Measurements from ENCODE around the gene PRKCE.
A peak's percentile ranks its signal among the peaks of the same experiment; 100 is the strongest.

PRKCE gene

GRCh38 chr2:46127176-46127575 is 475.7 kb downstream of the PRKCE start:
- no peak for DNase-seq

- no peak for DNase-seq
Measured at GRCh38 chr2:46130511-46130910, 479.0 kb downstream of the PRKCE start.

- no peak for DNase-seq
Measured at GRCh38 chr2:46132996-46133395, 481.5 kb downstream of the PRKCE start.

GRCh38 chr2:46134531-46135227 is 483.2 kb downstream of the PRKCE start:
- DNase-seq, result no peak

- DNase-seq, result no peak
Measured at GRCh38 chr2:46135228-46135855, 483.9 kb downstream of the PRKCE start.

GRCh38 chr2:46135958-46136357 is 484.5 kb downstream of the PRKCE start:
- no peak for DNase-seq

- no peak for DNase-seq
Measured at GRCh38 chr2:46136481-46136880, 485.0 kb downstream of the PRKCE start.

GRCh38 chr2:46136953-46137352 is 485.5 kb downstream of the PRKCE start:
- DNase-seq, result no peak

- DNase-seq, result peak in 3 of 56 donors; percentile 6 to 28 (median 12)
Measured at GRCh38 chr2:46142546-46143428, 491.3 kb downstream of the PRKCE start.

GRCh38 chr2:46143429-46144132 is 492.1 kb downstream of the PRKCE start:
- no peak for DNase-seq

- no peak for DNase-seq
Measured at GRCh38 chr2:46144133-46144800, 492.8 kb downstream of the PRKCE start.

- DNase-seq, result no peak
Measured at GRCh38 chr2:46145017-46145416, 493.5 kb downstream of the PRKCE start.

GRCh38 chr2:46145840-46146239 is 494.4 kb downstream of the PRKCE start:
- no peak for DNase-seq

- DNase-seq, result no peak
Measured at GRCh38 chr2:46146866-46147502, 495.5 kb downstream of the PRKCE start.

- DNase-seq, result no peak
Measured at GRCh38 chr2:46147626-46148368, 496.3 kb downstream of the PRKCE start.

GRCh38 chr2:46148369-46148736 is 496.9 kb downstream of the PRKCE start:
- no peak for DNase-seq

- DNase-seq, result no peak
Measured at GRCh38 chr2:46150445-46150955, 499.0 kb downstream of the PRKCE start.

- DNase-seq, result no peak
Measured at GRCh38 chr2:46151577-46151976, 500.1 kb downstream of the PRKCE start.

- no peak for DNase-seq
Measured at GRCh38 chr2:46153996-46154753, 502.7 kb downstream of the PRKCE start.
